Body of pancreas (tissue), 4 donors: ENCODE results near the gene SGMS1.

Experiments
- CTCF ChIP-seq, 7 experiments: fragments of 450-650 bp in 4 of 7; fragments of 200-600 bp in 3 of 7; sonication (generic) in 3 of 7; IDR thresholded peaks; one replicate each; pipeline ENCODE4 v1.5.1; 2016 to 2019; ENCODE audit warnings: antibody characterized with exemption in 7 of 7
- POLR2A ChIP-seq, 3 donors: fragments of 450-650 bp; IDR thresholded peaks; one replicate each; pipeline ENCODE4 v1.6.1; 2016; ENCODE audit warnings: antibody characterized with exemption in 3 of 3, mild to moderate bottlenecking in 2 of 3

GRCh38 chr10:50295367-50295766 lies 328.4 kb downstream of the SGMS1 start:
- TF ChIP-seq CTCF (IDR thresholded peaks at IDR 0.05) (no peak), POLR2A (IDR thresholded peaks at IDR 0.05) (no peak)
